Glomerular visceral epithelial cell (primary cell): ENCODE results near the gene DAB1.

Experiments used
- DNase-seq: peaks from one replicate; pipeline ENCODE4 v3.0.0-alpha.2; 2016; ENCODE audit errors: extremely low spot score

The DAB1 gene

DNA sequence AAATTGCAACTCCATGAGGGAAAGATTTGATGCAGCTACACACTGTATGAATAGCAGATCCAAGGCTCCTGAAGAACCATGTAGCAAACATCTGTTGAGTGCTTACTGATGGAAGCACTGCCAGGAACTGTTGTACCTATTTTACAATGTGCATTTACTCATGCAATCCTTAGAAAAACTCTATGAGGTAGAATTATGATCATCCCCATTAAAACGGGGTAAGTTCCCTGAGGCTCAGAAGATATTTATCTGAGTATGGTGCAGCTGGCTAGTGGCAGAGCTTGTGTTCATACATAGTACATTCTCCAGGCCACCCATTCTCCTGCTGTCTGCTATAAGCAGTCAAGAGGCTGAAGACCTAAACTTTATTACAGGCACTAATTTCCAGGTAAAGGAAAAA lies 403.6 kb downstream of the DAB1 start:
- no peak for DNase-seq

DNA sequence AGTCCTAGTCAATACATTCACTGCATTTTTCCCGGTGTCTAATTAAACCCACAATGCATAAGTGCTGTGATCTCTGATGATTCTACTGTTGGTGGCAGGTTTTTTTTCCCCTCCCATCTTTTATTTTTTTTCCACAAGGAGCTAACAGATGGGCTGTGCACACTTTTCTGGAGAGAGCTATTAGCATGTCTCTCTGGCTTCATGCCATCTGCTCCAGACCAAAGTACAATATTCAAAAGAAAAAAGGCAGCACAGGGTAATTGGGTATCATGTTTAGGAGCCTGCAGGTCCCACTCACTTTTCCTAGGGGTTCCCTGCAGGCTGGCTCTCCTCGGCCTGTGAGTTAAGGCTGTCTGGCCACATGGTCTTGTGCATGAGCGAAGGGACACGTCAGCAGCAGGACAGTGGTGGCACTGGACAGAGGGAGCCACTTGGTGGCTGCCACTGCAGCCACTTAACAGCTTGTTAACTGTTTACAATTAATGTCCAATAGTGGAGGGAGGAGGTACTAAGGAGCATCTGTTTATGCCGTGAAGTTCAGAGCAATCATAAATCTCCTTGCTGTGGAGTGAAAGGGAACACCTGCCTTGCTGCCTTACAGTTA lies 404.5 kb downstream of the DAB1 start:
- DNase-seq, result no peak

GRCh38 chr1:57018119-57018518 lies 405.7 kb downstream of the DAB1 start:
- no peak for DNase-seq

DNA sequence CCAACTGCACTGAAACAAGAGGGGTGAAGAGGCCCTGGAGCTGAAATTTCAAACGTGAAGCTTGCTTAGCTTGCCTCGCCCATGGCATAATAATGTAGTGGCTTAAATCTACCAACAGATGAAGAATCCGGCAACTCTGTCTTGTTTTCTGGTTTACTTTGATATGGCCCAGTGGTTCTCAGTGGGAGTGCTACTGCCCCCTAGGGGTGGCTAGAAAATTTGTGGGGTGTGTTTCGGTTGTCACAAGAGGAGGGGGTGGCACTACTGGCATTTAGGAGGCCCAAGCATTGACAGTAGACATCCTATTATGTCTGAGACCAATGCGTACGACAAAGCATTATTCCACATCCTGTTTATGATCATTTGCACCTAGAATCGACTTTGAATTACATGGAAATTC lies 406.1 kb downstream of the DAB1 start:
- DNase-seq, result no peak

- no peak for DNase-seq
Measured at GRCh38 chr1:57017200-57017599, 406.7 kb downstream of the DAB1 start.

- DNase-seq, result peak; percentile 1
Measured at GRCh38 chr1:57015071-57015470, 408.8 kb downstream of the DAB1 start.

DNA sequence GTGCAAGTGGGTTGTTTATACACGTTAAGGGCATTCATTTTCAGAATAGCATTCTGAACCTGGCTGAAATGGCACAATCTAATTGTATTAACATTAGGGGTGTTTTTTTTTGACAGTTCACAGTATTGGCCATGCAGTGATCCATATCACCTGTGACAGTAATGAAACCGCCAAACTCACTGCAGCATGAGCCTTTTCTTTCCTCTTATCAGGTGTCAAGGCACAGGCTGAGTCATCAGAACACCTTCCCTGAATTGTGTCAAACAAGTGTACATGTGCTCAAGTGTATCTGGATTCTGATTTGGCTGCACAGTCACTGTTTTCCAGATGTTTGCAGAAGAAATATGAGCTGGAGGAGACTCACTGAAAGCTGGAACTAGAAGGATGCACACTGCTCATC lies 410.3 kb downstream of the DAB1 start:
- no peak for DNase-seq

DNA sequence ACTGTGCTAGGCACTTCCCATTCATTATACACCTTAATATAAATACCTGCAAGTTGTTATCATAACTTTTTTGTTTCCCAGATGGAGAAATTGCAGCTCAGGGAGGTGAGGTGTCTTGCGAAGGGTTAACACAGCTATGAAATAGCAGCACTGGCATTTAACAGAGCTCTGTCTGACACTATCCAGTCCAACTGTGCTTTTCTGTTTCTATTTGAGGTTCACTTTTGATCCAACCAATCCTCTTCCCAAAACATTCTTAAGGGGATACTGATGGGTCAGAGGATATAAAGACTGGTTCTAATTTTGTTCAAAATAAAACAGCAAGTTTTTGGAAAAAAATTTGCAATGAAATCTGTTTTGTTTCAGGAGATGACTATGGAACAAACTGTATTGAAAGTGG lies 411.5 kb downstream of the DAB1 start:
- DNase-seq, result no peak

GRCh38 chr1:57010511-57010910 lies 413.3 kb downstream of the DAB1 start:
- no peak for DNase-seq

GRCh38 chr1:57007948-57008347 lies 415.9 kb downstream of the DAB1 start:
- DNase-seq, result no peak

GRCh38 chr1:57007472-57007871 lies 416.4 kb downstream of the DAB1 start:
- no peak for DNase-seq

DNA sequence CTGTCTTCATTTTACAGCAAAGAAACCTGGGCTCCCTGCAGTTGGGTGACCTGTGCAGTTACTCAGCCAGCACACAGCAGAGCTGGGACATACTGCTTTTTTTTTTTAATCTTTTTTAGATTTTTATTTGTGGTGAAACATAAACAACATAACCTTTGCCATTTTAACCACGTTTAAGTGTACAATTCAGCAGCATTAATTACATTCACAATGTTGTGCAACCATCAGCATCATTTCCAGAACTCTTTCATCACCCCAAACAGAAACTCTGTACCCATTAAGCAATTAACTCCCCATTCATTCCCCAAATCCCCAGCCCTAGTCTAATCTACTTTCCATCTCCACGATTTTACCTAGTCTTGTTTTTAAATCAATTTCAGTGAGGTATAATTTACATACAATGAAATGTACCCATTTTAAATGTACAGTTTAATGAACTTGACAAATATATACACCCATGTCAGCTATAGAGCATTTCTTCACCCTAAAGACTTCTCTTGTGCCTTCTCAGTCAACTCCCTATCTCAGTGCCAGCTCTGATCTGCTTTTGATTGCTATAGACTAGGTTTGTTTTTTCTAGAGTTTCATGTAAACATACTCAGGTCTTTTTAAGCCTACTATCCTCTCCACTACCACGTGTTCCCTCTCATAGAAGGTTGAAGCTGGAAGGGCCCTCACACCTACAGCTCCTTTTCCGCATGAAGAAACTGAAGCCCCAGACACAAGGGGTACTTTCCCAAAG lies 420.3 kb downstream of the DAB1 start:
- no peak for DNase-seq

DNA sequence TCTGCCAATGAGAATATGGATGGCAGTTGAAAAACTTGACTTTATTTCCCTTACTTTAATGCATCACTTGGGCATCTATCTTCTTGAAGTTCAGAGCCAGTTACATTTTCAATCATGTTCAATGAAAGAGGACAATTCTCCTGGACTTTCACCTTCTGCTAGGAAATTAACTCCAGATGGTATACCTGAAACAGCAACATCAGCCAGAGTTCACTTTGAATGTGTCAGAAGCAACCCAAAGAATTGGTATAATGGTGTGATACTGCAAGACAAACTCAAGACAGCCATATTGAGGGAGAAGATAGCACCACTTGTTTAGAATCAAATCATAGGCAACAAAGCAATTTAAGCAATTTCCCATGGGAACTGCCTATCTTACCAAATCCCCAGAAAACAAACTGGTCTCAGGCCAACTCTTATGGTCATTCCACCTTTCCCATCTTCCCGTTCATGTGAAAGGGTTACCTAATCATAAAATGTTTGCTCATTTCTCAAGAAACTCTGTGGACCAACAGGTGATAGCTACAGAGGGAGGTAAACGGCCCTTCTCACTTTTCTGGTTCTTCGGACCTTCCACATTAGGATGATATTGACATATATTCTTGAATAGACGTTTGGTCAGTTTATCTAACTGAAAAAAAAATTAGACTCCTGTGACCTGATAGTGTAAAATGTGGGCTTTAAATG lies 428.3 kb downstream of the DAB1 start:
- no peak for DNase-seq

DNA sequence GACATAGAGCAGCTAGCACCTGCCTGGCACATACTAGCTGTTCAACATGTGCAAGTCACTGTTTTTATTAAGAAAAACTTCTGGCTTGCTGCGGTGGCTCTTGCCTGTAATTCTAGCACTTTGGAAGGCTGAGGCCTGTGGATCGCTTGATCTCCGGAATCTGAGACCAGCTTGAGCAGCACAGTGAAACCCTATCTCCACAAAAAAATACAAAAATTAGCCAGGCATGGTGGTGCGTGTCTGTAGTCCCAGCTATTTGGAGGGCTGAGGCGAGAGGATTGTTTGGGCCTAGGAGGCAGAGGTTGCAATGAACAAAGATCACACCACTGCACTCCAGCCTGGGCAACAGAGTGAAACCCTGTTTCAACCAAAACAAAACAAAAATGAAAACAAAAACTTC lies 430.4 kb downstream of the DAB1 start:
- no peak for DNase-seq

DNA sequence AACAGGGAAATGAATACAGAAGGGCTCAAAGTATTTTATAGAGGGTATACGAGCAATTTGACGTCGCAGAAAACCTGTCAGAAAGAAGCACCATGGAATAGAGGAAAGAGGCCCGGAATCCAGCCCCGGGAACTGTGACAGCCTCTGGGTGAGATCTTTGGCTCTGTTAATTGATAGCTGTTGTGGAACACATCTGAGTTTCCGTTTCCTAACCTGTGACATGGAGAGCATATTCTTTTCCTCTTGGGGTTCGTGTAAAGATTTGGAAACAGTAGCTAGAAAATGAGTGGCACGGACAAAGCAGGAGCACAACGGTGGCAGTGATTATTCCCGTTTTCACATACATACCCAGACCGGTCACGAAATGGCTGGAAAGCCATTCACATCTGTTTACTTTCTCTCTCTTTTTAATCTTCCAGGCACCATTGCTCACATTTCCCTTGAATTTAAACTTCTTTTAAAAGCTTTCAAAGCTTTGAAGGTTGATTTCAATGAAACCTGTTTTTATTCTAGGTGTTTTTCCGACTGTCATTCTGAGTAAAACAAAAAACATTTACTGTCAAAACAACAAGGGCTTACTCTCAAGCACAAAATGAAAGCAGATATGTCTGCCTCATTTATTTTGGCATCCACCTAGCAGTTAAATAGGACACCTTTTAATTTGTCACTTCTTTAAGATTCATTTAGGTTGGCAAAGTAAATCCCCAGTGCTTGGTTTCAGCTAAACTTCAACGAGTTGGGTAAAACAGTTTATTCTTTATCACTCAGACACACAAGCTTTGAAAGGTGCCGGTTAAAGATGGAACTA lies 431.3 kb downstream of the DAB1 start:
- DNase-seq, result no peak

DNA sequence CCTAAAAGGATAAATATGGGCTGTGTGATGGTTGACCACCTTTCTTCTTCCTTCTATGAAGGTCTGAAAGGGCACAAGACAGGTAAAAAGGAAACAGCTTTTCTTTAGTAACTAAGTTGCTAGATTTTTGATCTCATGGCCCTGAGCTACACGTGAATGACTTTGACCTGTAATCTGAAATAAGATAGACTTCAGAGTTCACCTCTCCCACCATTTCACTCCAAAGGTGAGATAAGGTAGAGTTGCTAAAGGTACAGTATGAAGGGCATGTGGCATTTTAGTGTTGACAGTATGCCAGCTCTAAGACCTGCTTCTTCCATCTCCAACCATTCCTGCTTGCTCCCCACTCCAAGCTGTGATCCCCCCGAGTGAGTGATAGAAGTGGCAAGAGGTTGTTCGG lies 432.3 kb downstream of the DAB1 start:
- DNase-seq, result no peak

DNA sequence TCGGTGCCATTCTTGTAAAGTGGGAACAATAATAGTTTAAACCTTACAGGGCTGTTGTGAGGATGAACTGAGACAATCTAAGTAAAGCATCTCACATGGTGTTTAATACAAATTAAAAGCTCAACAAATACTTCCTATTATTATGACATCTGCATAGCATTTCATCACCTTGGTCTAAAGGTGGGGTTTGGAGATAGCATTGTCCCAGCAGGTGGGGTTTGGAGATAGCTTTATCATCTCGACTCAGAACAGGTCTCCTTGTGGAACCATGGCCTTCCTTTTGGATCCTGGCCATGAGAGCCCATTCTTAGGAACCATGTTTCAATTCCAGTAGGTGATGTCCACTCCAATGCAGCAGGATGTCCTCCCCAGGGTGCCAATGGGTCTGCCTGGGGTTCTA lies 437.5 kb downstream of the DAB1 start:
- DNase-seq, result no peak

DNA sequence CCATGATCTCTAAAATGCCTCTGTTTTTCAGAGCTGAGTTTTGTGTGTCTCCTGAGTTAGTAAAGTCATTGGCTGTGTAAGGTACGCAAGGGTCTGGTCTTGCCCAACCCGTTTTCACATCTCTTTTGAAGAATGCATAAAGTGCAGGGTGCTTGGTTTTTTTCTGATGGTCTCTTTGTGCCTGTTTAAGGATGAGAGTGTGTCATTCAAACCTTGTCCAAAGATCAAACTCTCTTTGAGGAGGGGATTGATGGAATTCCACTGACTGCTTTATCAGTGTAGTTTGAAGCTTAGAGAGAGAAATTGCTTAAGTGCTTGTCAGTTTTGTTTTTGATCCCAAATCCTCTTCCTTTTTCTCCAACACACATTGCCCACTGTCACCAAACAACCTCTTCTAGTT lies 438.0 kb downstream of the DAB1 start:
- DNase-seq, result no peak

- DNase-seq, result no peak
Measured at GRCh38 chr1:56983484-56983883, 440.4 kb downstream of the DAB1 start.

- no peak for DNase-seq
Measured at GRCh38 chr1:56979986-56980755, 443.7 kb downstream of the DAB1 start.

DNA sequence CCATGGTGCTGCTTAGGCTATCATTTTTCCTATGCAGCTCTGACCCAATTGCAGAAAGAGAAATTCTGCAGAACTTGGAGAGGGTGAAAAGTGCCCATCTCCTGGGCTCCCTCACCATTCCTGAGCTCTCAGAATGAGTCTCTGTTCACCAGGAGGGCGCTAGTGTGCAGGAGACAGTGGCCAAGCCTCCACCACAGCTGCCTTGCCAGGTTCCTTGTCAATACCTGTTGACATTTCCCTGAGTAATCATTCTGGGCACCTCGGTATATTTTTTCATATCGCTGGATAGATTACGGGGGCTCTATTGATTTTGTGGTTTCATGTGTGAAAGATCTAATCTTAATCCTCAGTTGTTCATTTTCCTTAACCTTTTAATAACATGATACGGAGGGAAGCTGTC lies 445.0 kb downstream of the DAB1 start:
- no peak for DNase-seq

- DNase-seq, result no peak
Measured at GRCh38 chr1:56977910-56978309, 445.9 kb downstream of the DAB1 start.
